DMS53 (cell line): ENCODE data around the gene CCDC9.
A peak's percentile ranks its signal among the peaks of the same experiment; 100 is the strongest.
"Not testable (repeated sequence)": the region's sequence is repeated elsewhere in the genome, so short reads cannot be mapped to it uniquely, and the experiment has no call there.

ENCODE experiments used
- DNase-seq: peaks from one replicate; lab custom pipeline; 2025; lab: John Stamatoyannopoulos, UW

CCDC9 gene

DNA sequence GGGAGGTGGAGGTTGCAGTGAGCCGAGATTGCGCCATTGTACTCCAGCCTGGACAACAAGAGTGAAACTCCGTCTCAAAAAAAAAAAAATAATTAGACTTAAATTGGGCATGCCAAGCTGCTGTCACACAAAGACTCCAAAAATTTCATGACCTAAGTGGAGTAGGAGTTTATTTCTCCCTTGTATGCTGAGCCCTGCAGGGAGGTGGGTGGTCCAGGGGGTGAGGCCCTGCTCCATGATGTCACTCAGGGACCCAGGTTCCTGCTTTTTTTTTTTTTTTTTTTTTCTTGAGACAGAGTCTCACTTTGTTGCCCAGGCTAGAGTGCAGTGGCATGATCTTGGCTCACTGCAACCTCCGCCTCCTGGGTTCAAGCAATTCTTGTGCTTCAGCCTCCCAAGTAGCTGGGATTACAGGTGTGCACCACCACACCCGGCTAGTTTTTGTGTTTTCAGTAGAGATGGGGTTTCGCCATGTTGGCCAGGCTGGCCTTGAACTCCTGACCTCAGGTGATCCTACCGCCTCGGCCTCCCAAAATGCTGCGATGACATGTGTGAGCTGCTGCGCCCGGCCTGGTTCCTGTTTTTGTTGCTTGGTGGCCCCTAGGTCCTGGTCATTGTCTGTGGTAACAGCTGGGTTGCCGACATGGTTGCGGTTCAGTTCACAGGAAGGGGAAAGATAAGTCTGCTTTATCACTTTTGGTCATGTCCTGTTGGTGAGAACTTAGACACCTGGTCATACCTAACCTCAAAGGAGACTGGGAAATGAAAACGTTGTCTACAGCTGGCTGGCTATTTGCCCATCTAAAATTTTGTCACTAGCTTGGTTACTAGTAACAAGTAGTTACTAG lies 5.8 kb downstream of the CCDC9 start:
- DNase-seq = not testable (repeated sequence)

DNA sequence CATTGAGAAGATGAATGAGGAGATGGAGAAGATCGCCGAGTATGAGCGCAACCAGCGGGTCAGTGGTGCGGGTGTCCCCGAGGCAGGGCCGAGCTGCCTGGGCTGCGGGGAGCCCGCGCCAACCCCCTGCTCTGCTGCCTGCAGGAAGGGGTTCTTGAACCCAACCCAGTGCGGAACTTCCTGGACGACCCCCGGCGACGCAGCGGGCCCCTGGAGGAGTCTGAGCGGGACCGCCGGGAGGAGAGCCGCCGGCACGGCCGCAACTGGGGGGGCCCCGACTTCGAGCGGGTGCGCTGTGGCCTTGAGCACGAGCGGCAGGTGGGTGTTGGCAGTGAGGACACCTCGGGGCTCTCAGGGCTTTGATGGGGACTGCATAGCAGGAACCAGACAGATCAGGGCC lies 8.3 kb downstream of the CCDC9 start:
- DNase-seq = no peak

DNA sequence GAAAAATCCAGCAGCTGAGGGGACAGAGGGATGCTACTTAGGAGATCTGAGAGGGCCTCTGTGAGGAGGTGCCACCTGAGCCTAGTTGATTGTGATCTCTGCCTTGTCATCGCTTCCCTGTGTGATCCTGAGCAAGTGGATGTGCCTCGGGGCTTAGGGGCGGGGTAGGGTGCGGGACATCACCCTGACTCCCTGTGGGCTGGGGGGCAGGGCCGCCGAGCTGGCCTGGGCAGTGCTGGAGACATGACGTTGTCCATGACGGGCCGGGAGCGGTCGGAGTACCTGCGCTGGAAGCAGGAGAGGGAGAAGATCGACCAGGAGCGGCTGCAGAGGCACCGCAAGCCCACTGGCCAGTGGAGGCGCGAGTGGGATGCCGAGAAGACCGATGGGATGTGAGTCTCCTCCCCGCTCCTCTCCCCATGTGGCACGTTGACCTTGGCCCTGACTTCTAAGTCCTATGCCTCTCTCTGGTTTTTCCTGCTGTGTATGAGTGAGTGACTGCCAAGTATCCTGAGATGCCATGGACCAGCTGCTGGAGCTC lies 10.1 kb downstream of the CCDC9 start:
- DNase-seq = no peak

DNA sequence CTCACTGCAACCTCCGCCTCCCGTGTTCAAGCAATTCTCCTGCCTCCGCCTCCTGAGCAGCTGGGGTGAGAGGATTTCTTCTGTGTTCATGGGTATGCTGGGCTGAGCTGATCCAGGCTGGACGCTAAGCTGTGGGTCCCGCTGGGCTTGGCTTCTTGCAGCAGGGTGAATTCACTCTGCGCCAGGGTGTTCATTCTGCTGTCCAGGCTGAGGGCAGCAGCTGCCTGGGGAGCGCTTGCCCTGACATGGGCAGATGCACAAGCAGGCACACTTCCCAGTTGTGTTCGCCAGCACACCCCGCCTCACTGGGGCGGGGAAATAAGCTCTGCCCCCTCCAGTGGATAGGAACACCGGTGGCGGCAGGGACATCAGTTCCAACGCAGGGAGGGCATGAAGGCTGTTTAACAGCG lies 11.0 kb downstream of the CCDC9 start:
- no peak for DNase-seq

DNA sequence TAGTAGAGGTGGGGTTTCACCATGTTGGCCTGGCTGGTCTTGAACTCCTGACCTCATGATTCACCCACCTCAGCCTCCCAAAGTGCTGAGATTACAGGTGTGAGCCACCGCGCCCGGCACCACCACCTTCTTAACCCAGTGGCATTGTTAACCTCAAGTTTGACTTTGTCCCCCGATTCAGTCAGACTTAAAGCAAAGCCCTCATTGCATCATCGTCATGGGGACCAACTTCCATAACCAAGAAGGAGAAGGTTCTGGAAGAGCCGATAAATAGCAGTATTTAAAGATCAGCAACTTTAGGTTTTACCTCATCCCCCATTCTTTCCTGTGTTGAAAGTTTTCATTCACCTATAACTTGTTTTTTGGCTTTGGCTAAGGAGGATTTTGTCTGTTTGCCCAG lies 11.7 kb downstream of the CCDC9 start:
- DNase-seq = no peak

DNA sequence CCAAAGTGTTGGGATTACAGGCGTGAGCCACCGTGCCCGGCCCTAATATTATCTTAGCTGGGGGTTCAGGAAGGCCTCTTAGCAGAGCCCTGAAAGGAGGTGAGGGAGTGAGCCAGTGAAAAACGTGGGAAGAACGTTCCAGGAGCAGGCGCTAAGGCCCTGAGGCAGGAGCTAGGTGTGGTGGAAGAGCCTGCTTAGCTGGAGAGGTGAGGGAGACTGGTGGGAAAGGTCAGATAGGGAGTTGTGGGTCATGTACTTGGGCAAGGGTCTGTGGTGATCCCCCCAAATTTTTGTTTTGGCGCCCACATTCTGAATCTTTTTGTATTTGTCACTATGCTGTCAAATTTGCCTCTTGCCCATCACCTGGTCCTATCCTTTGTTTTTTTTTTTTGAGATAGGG lies 13.3 kb downstream of the CCDC9 start:
- DNase-seq = no peak

DNA sequence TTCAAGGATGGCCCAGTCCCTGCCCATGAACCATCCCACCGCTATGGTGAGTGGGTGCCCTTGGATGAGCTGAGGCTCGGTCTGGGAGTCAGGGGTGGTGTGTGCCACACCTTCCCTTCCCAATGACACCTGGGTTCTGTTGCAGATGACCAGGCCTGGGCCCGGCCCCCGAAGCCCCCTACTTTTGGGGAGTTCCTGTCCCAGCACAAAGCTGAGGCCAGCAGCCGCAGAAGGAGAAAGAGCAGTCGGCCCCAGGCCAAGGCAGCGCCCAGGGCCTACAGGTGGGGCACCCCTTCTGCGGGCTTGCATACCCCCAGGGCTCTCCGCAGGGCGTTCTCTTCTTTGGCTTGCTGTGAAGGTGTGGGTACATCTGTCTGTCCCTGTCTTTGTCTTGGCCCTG lies 14.1 kb downstream of the CCDC9 start:
- no peak for DNase-seq

DNA sequence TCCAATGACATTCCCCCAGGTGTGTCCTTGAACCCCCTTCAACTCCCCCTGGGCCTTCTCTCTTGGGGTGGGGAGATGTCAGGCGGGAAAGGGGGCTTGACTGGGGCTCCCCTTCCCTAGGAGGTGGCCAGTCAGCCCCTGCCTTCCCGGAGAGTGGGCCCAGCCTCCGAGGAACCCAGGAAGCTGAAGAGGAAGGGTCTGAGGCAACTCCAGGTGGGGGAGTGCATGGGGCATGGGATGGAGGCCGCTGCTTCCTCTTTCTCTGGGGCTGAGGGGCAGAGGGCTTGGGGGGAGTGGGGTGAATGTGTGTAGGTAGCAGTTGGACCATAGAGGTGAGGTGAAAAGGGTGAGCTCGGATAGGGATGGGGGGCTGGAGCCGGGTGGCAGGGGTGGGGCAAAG lies 15.6 kb downstream of the CCDC9 start:
- no peak for DNase-seq

DNA sequence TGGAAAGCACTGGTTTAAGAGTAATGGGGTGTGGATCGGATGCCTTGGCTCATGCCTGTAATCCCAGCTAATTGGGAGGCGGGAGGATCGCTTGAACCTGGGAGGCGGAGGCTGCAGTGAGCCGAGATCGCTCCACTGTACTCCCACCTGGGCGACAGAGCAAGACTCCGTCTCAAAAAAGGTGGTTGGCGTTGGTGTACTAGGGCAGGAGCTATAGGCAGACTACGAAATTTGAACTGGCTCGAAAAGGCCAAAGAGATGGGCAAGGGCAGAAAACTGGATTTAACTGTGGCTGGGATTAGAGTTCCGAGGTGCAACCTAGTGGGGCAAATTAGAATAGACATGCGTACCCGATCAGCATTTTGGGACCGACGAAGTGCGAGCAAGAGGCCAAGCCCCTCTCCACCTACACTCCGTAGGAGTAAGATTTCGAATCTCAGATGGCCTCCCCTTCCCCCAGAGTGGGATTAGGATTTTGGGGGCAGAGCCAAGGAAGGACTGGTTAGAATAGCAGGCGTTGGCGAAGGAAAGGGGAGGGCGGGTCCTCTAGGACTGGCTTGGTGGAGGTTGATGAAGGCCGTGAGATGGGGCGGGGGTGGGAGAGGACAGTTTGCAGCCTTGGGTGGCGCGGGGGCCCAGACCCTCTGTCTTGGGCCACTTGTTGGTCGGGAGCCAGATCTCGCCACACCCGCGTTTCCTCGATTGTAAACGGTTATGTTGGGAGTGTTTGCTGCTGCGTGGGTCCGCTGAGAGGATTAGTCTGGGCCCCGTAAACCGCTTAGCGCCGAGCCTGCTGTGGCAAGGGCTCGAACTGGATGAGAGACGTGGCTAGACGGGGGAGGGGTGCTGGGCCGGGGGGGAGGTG lies 16.4 kb downstream of the CCDC9 start:
- peak; percentile 77 for DNase-seq

DNA sequence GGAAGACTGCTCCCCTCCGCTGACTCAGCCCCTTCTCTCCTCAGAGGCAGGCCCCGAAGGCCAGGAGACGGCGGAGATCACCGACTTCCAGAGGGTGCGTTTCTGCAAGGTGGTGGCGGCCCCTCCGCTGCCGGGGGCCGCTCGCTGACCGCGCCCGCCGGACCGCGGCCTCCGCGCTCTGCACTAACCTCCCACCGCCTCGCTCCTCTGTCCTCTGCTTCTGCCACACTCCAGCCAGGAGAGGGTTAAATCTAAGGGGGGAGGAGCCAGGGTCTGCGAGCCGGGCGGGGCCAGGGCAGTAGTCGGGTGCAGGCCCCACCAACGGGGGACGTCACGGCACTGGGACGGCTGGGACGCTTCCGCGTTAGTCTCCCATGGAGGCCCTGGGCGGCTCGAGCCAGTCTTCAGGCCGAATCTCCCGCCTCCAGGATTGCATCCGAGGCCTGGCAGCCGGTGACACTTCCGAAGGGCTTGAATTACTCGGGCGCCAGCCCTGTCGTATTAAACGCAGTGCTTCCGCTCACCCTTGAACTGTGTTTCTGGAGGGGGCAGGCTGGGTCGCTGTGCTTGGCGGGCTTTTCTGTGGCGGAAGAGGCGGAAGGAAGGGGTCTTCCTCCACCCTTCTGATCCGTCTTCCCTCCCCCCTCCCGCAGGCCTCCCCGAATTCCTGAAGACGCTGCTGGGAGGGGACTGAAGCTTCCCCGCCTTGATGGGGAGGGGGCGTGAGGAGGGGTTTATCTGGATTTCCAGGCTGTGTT lies 17.2 kb downstream of the CCDC9 start:
- DNase-seq = peak; percentile 97

DNA sequence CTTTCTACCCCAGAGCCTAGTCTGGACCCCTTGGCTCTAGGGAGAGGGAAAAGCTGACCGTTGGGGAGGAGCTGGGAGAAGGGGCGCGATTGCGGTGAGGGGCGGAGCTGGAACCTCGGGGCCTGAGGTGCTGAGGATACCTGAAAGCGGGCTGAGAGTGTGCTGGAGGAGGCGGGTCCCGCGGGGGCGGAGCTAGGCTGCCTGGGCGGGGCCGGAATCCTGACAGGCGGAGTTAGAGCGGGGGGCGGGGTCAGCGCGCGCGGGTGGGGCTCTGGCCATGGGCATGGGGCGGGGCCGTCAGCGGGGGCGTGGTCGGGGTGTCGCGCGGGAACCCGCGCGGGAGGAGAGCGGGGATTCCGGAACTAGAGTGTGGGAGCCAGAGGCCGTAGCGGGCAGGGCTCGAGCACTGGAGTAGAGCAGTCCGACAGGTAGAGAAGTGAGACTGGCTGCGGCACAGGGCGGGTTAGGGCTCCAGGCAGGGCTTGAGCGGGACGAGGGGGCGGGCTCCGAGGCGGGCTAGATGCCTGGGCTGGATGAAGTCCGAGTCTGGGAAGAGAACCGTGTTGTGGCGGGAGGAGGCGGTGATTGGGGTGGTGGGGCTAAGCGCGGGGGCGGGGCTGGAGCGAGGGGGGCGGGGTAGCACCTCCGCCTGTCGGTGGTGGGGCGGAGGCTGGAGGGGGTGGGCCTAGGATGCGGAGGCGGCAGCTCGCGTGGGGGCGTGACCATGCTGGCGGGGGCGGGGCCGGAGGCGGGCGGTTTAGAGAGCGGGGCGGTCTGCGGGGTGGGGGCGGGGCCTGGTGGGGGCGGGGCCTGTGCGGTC lies 18.0 kb downstream of the CCDC9 start, which contains the start of gene INAFM1:
Gene INAFM1, plus strand, starts transcription at position 815 of the 820 bp plus-strand sequence. CDS start 35 bp downstream, outside the sequence.
- peak; percentile 96 for DNase-seq

DNA sequence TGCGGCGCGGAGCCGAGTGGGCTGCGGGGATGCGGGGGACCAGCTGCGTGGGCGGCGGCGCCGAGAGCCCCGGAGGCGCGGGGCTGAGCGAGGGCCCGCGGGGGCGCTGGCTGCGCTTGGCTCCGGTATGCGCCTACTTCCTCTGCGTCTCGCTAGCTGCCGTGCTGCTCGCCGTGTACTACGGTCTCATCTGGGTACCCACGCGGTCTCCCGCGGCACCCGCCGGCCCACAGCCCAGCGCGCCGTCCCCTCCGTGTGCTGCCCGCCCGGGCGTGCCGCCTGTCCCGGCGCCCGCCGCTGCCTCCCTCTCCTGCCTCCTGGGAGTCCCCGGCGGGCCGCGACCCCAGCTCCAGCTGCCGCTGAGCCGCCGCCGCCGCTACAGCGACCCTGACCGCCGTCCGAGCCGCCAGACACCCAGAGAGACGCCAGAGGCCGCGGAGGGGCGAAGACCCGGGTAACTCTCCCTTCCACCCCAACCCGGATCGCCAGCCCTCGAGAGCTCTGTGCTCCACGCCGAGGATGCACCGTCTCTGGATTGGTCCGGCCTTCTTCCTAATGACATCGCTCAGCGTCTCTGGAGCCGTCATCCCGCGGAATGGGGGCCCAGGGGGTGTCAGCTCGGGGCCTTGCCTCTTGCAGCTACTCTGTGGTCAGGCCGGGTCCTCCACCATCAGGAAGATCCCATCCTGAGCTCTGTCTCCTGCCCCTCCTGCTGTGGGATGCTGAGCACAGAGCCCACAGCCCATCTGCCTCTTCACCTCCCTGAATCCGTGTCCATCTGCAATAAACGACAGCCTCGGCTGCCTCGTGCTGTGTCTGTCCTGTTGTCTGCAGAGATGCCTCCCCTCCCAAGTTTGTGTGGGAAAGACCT lies 18.8 kb downstream of the CCDC9 start:
- peak; percentile 77 for DNase-seq

DNA sequence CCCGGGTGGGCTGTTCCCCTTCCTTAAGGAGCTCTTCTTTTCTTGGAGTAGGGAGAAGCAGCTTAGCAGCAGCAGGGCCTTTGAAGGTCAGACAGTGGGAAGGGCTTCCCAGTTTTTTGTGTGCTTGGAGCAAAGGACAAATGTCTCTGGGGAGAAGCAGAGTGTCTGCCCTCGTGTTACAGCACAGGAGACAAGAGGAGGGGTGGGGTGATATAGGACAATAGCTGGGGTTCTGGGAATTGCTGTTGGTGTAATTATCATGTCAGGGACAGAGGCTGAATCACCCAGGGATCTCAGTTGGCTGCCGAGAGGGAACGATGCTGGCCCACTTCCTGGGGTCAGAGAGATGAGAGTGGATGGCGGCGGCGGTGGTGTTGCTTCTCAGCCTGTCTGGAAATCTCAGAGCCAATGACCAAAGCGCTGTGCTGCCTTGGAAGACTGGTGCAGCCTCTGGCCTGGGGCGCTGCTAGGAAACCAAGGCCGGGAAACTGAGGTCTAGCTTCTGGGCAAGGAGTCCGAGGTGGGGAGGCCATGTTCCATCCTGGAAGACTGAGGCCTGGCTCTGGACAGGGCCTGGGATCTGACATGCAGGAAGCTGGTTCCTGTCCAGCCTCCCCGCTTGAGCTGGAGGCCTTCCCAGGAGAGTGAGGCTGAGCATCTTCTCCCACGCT lies 19.6 kb downstream of the CCDC9 start:
- DNase-seq = no peak

DNA sequence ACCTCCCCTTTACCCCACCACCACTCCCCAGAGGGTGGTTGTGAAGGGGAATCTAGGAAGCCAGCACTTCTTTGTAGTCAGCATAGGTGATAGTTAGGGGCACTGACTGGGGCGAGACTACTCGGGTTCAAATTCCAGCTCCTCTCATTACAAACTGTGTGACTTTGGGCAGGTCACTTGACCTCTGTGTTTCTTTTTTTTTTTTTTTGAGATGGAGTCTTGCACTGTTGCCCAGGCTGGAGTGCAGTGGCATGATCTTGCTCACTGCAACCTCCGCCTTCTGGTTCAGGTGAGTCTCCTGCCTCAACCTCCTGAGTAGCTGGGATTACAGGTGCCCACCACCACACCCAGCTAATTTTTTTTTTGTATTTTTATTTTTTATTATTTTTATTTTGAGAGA lies 20.2 kb downstream of the CCDC9 start:
- not testable (repeated sequence) for DNase-seq

DNA sequence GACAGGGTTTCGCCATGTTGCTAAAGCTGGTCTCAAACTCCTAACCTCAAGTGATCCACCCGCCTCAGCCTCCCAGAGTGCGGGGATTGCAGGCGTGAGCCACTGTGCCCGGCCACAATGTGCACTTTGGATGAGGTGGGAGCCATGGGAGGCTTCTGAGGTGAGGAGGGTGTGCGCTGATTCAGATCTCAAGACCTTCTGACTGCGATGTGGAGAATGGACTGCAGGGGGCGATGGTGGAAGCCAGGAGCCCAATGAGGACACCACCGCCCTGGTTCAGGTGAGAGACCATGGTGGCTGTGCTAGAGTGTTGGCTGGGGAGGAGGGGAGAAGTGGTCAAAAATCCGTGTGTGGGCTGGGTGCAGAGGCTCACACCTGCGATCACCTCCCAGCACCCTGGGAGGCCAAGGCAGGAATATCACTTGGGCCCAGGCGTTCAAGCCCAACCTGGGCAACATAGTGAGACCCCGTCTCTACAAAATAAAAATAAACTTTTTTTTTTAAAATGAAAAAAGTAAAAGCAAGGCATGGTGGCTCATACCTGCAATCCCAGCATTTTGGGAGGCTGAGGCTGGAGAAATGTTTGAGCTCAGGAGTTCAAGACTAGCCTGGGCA lies 24.0 kb downstream of the CCDC9 start:
- DNase-seq = peak; percentile 65

DNA sequence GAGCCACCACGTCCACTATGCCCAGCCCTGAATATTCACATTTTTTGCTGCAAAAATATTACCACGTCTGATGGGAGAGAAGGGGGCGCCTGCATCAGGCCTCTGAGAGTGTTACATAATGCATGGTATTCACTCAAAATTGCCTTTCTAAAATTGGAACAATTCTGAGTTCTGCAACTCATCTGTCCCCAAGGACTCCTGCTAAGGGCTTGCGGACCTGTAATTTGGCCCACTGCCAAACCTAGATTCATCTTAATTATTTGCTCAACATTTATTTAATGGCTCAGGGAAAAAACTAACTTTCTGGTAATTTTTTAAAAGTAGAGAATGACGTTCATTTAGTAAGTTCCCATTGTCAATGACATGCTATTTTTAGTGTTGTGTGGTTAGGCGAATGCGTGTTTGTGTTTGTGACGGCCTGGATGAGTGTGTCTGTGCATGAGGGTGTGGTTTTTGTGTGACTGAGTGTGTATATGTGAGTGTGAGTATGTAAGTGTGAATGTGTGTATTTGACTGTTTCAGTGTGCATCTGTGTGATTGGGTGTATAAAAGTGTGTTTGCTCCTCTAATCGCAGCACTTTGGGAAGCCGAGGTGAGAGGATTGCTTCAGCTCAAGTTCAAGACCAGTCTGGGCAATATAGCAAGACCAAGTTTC lies 27.2 kb downstream of the CCDC9 start:
- DNase-seq = no peak

DNA sequence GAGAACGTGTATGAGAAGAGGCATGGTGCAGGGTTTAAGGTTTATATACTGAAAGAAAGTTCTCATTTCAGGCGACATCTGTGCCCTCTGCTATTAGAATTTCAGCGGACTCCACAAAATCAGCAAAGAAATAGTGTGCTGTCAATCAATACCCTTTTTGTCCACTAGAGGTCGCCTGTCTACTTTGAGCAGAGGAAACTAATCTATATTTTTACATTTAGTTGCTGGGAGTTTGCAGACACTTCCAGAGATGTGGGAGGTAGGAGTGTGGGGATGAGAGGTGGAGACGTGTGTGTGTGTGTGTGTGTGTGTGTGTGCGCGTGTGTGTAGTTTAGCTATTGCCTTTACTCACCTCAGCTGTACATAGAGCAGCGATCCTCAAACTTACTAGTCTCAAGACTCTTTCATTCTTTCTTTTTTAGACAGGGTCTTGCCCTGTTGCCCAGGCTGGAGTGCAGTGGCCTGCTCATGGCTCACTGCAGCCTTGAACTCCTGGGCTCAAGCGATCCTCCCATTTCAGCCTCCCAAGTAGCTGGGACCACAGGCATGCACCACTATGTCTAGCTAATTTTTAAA lies 28.1 kb downstream of the CCDC9 start:
- peak; percentile 84 for DNase-seq

DNA sequence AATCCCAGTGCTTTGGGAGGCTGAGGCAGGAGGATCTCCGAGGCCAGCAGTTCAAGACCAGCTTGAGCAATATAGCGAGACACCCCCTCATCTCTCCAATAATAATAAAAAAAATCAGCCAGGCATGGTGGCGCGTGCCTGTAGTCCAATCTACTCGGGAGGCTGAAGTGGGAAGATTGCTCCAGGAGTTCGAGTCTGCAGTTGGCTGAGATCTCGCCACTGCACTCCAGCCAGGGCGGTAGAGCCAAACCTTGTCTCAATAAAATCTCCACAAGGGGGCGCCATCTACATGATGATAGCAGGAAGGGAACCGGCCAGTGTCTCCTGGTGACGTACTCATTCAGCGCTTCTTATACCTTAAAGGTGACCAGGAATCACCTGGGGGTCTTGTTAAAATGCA lies 39.7 kb downstream of the CCDC9 start:
- peak; percentile 95 for DNase-seq
